ENCODE measurements around the gene PRPF40B.

GRCh38 chr12:49636979-49637755 is 13.8 kb downstream of the PRPF40B start:
- TF ChIP-seq NRF1 (conservative IDR thresholded peaks at IDR 0.05 in 1 of 2, IDR thresholded peaks at IDR 0.05 in 1 of 2) = no peak
- peak; percentile 85 for TF ChIP-seq NFE2 (IDR thresholded peaks at IDR 0.05; ENCODE audit: low read depth)
- TF ChIP-seq BHLHE40 (IDR thresholded peaks at IDR 0.05; ENCODE audit: low read length) = no peak
- no peak for TF ChIP-seq YBX1 (IDR thresholded peaks at IDR 0.05)
- no peak for TF ChIP-seq SRSF9 (IDR thresholded peaks at IDR 0.05; ENCODE audit: borderline replicate concordance, low read depth, low read length)
- no peak for TF ChIP-seq JUND (IDR thresholded peaks at IDR 0.05; ENCODE audit: borderline replicate concordance, low read depth, low read length)
- no peak for TF ChIP-seq JUND (tag; IDR thresholded peaks at IDR 0.05; ENCODE audit: borderline replicate concordance, low read depth, low read length)
- TF ChIP-seq MBD2 (IDR thresholded peaks at IDR 0.05; ENCODE audit: borderline replicate concordance, low read depth) = no peak
- TF ChIP-seq POLR2H (tag; IDR thresholded peaks at IDR 0.05; ENCODE audit: low read depth) = no peak
- TF ChIP-seq USF2 (CRISPR knock-in tag; IDR thresholded peaks at IDR 0.05) = no peak
- no peak for TF ChIP-seq SMARCA5 (IDR thresholded peaks at IDR 0.05)
- TF ChIP-seq HMBOX1 (IDR thresholded peaks at IDR 0.05) = no peak
- TF ChIP-seq CTCF (IDR thresholded peaks at IDR 0.05 in 2 of 3, conservative IDR thresholded peaks at IDR 0.05 in 1 of 3; ENCODE audit: insufficient read depth in 2 of 3, low read depth in 1 of 3, low read length in 3 of 3) = peak; percentile 81 to 82 (median 82)
- no peak for TF ChIP-seq ZNF766 (CRISPR knock-in tag; conservative IDR thresholded peaks at IDR 0.05)

Data from K562 (cell line).